ENCODE results near the gene RAD17.
"Not testable (repeated sequence)": the region's sequence is repeated elsewhere in the genome, so short reads cannot be mapped to it uniquely, and the experiment has no call there.

Gene RAD17

DNA sequence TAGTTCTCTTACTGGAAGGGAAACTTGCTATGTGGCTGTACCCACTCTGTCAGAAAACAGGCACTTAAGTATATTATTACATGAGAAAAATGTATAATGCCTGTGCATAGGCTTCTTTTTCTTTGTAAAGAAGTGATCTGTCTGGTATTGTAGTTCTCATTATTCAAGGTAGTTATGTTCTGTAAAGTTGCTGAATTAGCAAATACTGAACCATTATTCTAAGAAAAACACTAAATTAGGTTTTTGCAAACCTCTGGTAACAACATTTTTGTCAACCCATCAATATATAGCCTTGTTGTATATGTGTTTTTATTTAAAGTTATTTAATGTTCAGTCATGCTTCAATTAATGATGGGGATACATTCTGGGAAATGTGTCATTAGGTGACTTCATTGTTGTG, 8.8 kb downstream of the RAD17 start:
- DNase-seq (ENCODE audit: low read depth), result no peak

- no peak for DNase-seq (ENCODE audit: low read depth)
Measured at GRCh38 chr5:69404659-69405330, 35.2 kb downstream of the RAD17 start.

DNA sequence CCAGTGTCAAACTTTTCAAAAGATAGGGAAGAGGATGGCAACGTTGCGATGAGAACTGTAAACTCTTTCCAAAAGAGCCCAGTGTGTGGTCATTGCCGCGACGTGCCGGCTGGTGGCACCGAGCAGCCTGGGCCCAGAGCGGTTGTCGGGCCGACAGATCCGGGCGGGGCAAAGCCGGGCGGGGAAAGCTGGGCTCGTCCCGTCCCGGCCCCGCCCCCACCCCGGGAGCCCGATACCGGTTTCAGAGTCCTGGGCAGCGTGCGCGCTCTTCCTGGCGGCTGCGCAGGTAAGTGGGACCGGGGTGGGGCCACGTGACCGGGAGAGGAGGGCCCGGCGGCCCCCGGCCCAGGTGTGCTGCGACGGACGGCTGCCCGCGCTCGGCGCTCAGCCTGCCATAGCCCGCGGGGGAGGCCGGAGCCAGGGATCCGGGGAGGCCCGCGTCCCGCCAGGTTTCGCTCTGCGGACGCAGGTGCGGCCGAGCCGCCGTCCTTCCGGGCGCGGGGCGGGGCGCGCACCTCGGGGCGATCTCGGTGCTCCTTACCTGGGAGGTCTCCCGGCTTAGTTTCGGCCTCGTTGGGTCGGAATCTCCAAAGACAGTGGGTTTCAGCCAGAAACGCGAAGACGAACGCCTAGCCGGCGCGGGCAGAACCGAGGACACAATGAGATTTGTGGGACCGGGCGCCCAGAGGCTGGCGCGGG, 45.4 kb downstream of the RAD17 start, which contains the start of gene MARVELD2:
Gene MARVELD2 (plus strand): TSS at position 232 of the 699 bp plus-strand sequence. CDS start 4,270 bp downstream, outside the sequence.
- peak; percentile 7 for DNase-seq (ENCODE audit: low read depth)

- DNase-seq (ENCODE audit: low read depth), result no peak
Measured at GRCh38 chr5:69415584-69415958, 46.0 kb downstream of the RAD17 start.

DNA sequence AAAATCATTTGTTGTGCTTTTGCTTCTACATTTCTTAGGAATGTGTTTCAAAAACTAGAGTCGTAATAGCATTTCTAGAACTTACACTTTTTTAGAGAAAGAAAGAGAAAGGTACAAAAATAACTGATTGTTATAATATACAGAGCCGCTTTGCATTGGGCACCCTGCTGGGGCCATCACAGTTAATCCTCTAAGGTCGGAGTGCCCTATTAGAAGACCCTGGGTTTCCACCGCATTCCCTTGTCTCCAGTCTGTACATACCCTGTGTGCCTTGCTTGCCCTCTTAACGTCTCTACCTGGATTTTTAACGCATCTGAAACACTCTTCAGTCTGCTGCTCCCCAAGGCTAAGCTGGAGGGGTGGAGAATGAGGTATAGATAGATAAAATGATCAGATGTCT, 46.6 kb downstream of the RAD17 start:
- DNase-seq (ENCODE audit: low read depth), result no peak

- DNase-seq (ENCODE audit: low read depth), result no peak
Measured at GRCh38 chr5:69416699-69417098, 47.1 kb downstream of the RAD17 start.

- DNase-seq (ENCODE audit: low read depth), result no peak
Measured at GRCh38 chr5:69418554-69418953, 48.9 kb downstream of the RAD17 start.

DNA sequence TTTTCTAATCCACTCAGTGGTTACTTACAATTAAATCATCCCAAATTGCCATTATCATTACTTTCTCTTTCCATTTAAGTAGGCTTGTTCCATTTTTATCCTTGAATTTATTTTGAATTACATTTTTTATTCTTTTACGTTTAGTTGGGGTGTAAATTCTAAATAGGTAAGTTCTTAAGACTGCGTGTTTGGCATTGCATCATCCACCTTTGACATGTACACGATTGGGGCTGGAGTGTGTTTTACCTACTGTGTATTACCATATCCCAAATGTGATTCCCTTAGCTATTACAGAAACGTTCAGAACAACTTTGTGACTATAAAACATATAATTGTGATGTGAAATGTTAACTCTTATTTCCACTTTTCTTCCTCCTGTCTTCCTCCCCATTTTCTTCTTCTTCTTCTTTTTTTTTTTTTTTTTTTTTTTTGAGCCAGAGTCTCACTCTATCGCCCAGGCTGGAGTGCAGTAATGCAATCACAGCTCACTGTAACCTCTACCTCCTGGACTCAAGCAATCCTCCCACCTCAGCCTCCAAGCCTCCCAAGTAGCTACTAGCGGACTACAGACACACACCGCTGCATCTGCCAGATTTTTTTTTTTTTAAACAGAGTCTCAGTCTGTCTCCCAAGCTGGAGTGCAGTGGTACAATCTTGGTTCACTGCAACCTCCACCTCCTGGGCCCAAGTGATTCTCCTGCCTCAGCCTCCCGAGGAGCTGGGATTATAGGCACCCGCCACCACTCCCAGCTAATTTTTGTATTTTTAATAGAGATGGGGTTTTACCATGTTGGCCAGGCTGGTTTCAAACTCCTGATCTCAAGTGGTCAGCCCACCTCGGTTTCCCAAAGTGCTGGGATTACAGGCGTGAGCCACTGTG, 62.0 kb downstream of the RAD17 start:
- DNase-seq (ENCODE audit: low read depth), result no peak

GRCh38 chr5:69432412-69433206, 63.0 kb downstream of the RAD17 start:
- no peak for DNase-seq (ENCODE audit: low read depth)

- DNase-seq (ENCODE audit: low read depth), result not testable (repeated sequence)
Measured at GRCh38 chr5:69435276-69435884, 65.8 kb downstream of the RAD17 start.

DNA sequence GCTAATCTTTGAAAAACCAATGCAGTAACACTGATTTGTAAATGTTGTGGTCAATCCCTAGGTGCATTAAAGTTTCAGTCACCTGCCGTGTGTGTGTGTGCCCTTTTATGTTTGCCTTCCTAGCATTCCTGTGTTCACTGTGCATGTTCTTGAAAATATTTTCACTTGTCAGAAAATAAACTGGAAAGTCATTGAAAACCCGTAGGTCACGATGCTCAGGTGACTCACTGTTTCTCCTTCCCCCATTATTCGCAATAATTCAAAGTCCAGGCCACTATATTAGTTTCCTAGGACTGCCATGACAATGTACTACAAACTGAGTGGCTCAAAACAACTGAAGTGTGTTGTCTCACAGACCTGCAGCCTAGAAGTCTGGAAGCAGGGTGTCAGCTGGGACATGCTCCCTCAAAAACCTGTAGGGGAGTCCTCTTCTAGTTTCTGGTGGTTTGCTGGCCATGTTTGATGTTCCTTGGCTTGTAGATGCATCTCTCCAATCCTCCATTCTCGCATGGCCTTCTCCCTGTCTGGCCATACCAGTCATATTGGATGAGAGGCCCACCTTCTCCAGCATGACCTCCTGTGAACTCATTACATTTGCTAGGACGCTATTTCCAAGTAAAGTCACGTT, 74.6 kb downstream of the RAD17 start:
- DNase-seq (ENCODE audit: low read depth), result no peak

DNA sequence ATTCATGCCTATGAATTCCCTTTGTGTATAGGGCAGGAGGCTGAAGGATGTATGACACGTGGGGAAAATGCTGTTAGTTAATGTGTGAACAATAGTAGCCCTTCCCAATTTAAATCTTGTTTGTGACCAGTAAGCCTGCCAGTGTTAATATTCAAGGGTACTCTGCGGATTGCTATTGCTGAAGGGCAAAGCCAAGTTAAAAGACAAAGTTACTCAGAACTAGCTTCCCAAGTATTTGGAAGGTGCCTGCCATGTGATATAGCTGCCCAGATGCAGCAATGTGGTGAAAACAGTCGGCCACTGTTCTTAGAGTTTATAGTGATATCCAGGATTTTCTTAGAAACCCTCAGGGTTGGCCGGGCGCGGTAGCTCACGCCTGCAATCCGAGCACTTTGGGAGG, 79.9 kb downstream of the RAD17 start:
- DNase-seq (ENCODE audit: low read depth), result no peak

DNA sequence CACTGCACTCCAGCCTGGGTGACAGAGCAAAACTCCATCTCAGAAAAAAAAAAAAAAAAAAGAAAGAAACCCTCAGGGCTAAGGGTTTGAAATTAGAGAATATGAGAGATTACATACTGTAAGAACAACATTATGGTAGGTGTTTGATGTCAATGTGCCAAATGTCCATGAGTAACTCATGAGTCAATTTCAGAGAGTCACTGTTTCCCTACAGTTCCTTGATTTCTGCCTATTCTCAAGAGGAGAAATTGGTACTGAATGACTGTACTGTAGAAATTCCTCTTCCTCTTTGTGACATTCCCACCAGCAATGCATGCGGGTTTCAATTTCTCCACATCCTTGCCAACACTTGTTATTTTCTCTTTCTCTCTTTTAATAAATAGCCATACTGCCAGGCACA, 80.5 kb downstream of the RAD17 start:
- no peak for DNase-seq (ENCODE audit: low read depth)

- DNase-seq (ENCODE audit: low read depth), result not testable (repeated sequence)
Measured at GRCh38 chr5:69450527-69450926, 80.9 kb downstream of the RAD17 start.

GRCh38 chr5:69451941-69452647, 82.5 kb downstream of the RAD17 start:
- DNase-seq (ENCODE audit: low read depth), result no peak

GRCh38 chr5:69453487-69453886, 83.9 kb downstream of the RAD17 start:
- not testable (repeated sequence) for DNase-seq (ENCODE audit: low read depth)

- no peak for DNase-seq (ENCODE audit: low read depth)
Measured at GRCh38 chr5:69454460-69455249, 85.0 kb downstream of the RAD17 start.

DNA sequence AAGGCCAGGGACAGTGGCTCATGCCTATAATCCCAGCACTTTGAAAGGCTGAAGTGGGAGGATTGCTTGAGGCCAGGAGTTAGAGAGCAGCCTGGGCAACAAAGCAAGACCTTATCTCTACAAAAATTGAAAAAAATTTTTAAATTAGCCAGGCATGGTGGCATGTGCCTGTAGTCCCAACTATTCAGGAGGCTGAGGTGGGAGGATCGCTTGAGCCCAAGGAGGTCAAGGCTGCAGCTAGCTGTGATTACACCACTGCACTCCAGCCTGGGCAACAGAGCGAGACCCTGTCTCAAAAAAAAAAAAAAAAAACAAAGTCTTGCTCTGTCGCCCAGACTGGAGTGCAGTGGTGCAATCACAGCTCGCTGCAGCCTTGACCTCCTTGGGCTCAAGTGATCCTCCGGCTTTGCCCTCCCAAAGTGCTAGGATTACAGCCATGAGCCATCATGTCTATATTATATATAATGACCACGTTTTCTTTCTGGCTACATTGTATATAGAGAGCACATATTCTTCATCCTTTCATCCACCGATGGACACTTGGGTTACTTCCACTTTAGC, 85.9 kb downstream of the RAD17 start:
- not testable (repeated sequence) for DNase-seq (ENCODE audit: low read depth)

DNA sequence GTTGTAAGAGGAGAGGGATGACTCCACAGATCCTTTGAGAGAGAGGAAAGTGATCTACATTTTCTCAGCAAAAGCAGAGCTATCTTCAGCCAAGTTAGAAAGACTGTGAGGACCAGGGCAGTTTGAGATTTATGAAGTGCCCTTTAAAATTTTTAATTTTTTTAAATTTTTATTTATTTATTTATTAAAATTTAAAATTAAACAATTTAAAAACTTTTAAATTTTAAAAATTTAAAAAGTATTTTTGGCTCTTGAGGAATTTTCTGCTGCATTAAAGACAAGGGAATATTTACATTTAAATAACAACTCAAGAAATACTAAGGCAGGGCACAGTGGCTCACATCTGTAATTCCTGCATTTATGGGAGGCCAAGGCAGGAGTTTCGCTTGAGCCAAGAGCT, 92.6 kb downstream of the RAD17 start:
- no peak for DNase-seq (ENCODE audit: low read depth)

Measured in stimulated activated CD8-positive, alpha-beta memory T cell treated with anti-CD3 and anti-CD28 coated beads, Interleukin-12 subunit alpha, Interleukin-12 subunit beta, amount 100 ng/mL, for 4 hours (primary cell).